GM18867 (cell line): ENCODE measurements around the gene SRGAP2C.
"Not testable (repeated sequence)": the region's sequence is repeated elsewhere in the genome, so short reads cannot be mapped to it uniquely, and the experiment has no call there.

Source experiments
- ATAC-seq: cut with Tn5 transposase; IDR thresholded peaks from one replicate; pipeline ENCODE4 v1.9.1; 2021; ENCODE audit warnings: mild to moderate bottlenecking, moderate library complexity; ENCODE audit not compliant: unreplicated experiment

The SRGAP2C gene

DNA sequence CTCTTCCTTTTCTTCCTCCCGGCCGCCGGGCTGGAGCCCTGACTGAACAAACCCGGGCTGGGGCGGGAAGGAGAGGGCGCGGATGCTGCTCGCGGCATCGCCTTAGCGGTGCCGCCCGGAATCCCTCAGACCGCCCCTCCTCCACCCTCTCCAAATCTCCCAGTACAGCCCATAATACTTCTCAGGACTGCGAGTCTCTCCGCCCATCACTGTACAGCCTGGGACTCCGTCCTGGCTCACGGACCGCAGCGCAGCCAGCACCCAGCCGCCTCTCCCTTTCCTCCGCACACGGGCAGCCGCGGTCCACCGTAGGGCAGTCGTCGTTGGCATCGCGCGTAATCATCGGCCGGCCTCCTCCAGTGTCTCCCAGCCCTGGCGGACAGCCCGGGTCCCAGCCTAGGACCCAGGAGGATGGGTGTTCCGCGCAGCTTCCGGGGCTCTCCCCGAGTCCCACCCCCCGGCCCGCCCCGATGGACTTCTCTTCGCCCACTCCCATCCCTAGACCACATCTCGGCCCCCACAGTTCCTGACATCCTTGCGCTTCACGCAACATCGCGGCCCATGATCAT is 449 bp downstream of the SRGAP2C start:
- peak; percentile 1 for ATAC-seq

DNA sequence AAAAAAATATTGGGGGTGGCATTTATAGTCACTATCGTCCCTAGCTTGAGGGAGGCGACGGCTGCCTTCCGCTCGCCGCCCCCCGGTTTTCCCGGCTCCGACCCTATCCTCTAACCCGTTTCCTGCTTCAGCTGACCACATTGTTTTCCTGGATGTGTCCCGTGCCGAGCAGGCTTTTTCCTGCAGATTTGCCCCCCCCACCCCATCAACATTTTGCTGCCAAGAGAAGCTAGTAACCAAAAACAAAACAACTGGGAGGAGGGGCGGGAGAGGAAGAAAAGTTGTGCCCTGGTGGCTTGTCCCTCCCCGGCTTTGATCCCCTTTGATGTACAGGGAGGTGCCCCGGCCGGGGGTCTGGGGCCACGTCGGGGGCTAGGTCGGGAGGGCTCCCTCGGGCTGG is 1.4 kb downstream of the SRGAP2C start:
- not testable (repeated sequence) for ATAC-seq

GRCh38 chr1:121187914-121188313 is 3.1 kb downstream of the SRGAP2C start:
- not testable (repeated sequence) for ATAC-seq

DNA sequence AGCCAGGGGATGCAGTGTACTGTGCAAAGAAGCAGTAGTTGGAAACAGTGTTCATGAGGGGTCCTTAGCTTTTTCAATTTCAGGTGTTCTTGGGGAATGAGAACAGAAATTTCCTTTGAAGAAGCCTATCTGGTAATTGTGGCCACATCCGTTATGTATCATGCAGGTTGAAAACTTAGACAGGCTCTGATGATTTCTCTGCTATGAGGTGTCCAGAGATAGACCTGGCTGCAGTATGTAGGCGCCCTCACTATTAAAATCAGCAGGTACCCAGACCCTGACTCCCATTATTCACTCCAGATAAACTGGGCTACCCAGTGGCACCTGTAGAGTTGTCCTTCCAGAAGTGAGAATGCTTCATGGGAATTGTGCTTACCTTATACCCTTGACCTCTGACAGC is 7.7 kb downstream of the SRGAP2C start:
- ATAC-seq, result not testable (repeated sequence)

DNA sequence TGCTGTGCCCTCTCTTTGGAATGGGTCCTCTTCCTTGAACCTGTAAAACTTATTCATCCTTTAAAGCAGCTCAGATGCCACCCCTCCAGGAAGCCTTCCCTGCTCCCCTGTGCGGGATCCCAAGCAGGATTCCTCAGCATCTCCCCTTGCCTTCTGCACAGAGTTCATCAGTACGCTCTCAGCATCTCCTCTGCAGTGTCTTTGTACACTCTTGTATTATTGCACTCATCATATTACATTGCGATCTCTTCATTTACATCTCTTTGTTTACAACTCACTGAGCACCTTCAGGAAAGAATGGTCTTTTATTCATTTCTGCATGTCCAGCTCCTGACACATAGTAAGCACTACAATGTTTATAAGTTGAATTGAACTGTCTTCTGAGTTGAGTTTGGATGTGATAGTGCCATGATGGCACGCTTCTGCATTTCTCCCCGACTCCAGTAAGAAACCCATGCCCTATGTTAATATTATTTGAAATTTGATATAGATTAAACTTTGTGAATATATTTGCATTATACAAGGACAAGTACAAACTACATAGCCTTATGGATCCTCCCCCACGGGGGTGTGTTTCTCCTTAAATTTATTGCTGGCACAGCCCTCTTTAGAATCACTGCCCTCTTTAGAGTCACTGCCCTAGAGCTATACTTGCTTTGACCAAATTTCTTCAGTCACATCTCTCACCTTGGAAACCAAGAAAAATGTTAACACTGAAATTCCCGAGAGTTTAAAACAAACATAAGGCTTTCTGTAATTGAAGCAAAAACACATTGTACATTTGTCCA is 12.5 kb downstream of the SRGAP2C start:
- ATAC-seq, result not testable (repeated sequence)

- ATAC-seq, result not testable (repeated sequence)
These were observed 15.0 kb downstream of the SRGAP2C start for GRCh38 chr1:121199763-121200162.

DNA sequence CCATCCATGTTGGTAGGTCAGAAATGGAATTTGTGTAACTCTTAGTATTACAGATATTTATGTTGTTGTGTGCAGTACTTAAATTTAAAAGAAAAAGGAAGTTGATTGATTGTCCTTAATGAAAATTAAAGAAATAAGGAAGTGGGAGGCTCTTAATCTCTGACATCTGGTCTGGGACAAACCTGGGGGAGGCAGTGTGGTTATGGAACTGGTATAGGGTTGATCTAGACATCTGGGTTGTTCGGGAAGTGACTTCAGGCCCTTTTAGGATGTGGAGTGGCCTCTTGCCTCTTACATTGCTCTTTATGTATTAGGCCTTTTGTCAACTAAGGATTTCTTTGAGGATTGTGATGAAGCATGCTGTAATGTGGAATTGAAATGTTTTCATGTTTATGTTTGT is 15.5 kb downstream of the SRGAP2C start:
- ATAC-seq, result not testable (repeated sequence)

- not testable (repeated sequence) for ATAC-seq
These were observed 16.5 kb downstream of the SRGAP2C start for GRCh38 chr1:121200985-121201981.

DNA sequence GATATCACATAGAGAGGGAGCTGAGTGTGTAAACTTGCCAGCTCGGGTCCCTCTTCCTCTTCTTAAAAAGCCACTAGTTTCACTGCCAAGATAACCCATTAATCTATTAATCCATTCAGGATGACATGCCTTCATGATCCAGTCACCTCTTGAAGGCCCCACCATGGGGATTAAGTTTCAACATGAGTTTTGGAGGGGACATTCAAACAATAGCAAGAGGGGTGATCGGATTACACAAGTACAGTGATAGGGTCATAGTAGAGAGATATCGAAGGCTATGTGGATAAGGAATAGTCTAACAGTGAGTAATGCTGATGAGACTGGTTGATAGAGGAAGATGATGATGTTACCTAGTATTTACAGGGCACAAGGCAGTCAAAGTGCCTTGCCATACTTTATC is 18.2 kb downstream of the SRGAP2C start:
- ATAC-seq, result not testable (repeated sequence)

DNA sequence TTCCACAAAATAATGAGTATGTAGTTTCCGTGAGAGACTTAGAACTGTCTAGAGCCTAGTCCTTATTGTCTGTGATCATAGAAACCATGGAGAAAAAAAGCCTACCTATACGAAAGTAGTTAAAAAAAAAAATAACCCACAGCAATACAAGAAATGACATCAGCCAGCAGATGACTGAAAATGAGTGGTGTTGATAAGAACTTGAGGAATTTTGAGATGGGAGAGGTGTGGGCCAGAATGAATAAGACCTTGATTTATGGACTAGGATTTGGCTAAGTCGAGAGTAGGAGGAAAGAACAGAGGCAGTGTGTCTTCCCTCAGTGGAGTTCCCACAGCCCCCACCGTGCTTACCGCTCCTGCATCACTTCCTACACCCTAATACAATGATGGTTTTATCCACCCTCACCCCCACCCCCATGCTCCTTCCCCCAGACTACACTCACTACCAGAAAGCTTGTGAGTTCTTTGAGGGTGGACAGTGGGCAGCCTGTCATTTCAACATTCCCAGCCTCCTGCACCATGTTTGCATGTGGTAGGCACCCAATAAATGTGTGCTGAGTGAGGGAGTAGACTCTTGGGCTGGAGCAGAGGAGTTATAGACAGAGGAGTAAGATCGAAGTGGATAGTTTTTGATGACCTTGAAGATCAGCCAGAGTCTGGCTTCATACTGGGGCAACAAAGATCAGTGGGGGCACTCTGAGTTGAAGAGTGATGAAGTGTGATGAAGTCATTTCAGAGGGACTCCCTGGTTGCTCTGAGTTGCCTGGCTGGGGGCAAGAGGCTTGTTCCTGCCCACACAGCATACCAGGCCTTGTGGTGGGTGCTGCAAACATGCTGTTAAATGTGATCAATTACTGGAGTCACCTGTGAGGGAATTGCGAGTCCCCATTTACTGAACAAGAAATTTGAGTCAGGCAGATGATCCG is 21.3 kb downstream of the SRGAP2C start:
- ATAC-seq, result not testable (repeated sequence)

DNA sequence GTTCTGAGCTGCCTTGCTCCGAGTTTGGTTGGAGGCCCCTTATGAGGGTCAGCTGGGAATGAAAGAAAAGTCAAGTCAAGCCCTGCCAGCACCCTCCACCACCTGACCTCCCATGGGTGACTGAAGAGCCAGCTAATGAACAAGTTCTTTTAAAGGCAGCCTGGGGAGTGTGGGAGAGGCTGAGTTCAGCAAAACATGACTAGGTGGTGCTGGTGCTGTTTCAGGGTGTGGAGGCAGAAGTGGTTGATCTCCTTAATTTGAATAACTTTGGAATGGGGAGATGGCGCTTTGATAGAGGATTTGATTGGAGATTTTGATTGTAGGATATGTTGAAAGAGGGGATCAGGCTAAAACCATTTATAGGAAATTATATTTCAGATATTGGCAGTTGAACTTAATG is 22.6 kb downstream of the SRGAP2C start:
- ATAC-seq, result not testable (repeated sequence)

GRCh38 chr1:121208375-121208774 is 23.6 kb downstream of the SRGAP2C start:
- ATAC-seq, result not testable (repeated sequence)

DNA sequence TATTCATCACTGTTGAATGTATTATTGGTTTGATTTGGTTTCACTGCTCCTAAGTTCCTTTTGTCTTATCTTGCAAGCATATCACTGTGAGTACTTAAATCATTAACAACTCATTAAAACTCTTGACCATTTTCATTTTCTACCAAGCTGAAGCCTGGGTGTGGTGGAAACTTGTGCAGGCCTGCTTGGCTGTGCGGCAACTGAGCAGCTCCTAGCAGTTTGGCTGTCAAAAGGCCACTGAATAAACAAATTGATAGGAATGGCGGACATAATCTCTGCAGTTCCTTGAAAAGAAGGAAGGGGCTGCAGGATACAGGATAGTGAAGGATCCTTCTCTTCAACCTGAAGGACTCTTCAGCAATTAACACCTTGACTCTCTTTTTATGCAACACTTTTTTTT is 26.0 kb downstream of the SRGAP2C start:
- not testable (repeated sequence) for ATAC-seq

- ATAC-seq, result not testable (repeated sequence)
These were observed 28.7 kb downstream of the SRGAP2C start for GRCh38 chr1:121213491-121213890.

DNA sequence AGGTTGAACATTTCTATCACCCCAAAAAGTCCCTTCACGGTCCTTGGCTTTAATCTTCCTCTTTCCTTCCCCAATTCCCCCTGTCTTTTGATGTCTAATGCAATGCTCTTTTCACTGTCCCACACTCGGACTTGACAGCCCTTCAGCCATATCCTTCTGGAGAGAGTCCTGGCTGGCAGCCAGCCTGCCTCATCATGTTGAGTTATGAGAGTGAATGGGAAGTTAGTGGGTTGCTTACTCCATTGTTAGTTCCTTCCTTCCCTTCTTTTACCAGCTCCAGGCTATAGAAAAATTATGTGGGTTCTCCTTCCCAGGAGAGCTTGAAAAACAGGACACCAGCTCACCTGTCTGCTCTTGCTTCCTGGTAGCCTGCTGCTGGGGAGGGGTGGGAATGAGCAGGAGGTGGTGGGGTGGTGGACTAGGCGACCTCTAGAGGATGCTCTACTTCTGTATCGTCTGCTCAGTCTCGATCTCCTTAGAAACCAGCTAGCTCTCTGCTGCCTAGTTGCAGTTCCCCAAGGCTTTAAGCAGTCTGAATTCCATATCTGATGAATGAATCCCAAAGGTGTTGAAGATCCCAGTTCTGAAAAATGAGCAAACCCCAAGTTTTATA is 29.9 kb downstream of the SRGAP2C start:
- peak; percentile 62 for ATAC-seq

- not testable (repeated sequence) for ATAC-seq
These were observed 31.1 kb downstream of the SRGAP2C start for GRCh38 chr1:121215699-121216417.

GRCh38 chr1:121216676-121217075 is 31.9 kb downstream of the SRGAP2C start:
- ATAC-seq, result not testable (repeated sequence)

DNA sequence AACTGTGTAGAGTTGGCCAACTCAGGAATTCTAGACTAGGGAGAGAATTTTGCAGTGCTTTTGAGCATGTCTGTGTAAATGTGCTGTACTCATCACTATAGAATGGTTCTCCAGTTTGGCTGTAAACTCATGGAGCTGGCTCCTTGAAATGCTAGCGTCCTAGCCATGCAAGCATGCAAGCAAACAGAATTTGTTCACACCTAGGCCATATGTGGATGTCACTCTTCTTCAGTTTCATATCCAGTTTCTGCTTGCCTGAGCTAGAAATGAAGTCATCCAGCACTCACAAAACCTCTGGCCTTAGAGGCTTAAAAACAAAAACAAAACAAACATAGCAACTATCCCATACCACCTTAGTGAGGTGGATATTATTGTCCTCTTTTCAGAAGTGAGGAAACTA is 37.0 kb downstream of the SRGAP2C start:
- ATAC-seq, result peak; percentile 66

DNA sequence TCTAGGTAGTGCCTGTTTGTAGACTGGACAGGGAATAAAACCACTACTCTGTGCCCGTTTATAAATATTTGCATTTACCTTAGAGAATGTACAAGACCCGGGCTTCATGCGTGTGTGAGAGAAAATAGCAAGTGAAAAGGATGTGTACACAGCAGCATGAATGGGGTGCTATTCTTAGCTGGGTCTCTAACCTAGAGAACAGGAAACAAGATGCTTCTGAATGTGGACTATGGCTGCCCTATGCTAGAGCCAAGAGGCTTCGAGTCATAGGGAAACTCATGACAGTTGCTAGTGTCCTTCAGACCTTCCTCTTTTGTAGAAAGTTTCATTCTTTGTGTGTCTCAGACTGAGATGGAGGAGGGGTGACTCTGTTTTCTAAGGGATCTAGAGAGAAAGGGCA is 39.9 kb downstream of the SRGAP2C start:
- peak; percentile 98 for ATAC-seq
